HEK293 (cell line): ENCODE results near the gene ITGAX.

ENCODE experiments used
- EGR2 ChIP-seq: fragments of 450-650 bp; formaldehyde crosslinking; IDR thresholded peaks from 2 replicates; pipeline ENCODE4 v1.5.1; 2016; ENCODE audit warnings: low read depth, missing biosample characterization, missing genetic modification characterization
- SETDB1 ChIP-seq: IDR thresholded peaks from one replicate; pipeline ENCODE4 v1.6.1; 2017; ENCODE audit warnings: mild to moderate bottlenecking, low read length, moderate library complexity, mixed read lengths; ENCODE audit not compliant: insufficient read length
- ZFP3 ChIP-seq: fragments of 450-650 bp; formaldehyde crosslinking; IDR thresholded peaks from 2 replicates; pipeline ENCODE4 v1.5.1; 2016; ENCODE audit warnings: low read depth, missing biosample characterization, missing genetic modification characterization
- ZNF449 ChIP-seq: fragments of 450-650 bp; formaldehyde crosslinking; IDR thresholded peaks from 2 replicates; pipeline ENCODE4 v1.5.1; 2017; ENCODE audit warnings: missing biosample characterization, mild to moderate bottlenecking, missing genetic modification characterization, moderate library complexity
- ZNF529 ChIP-seq: fragments of 450-650 bp; formaldehyde crosslinking; IDR thresholded peaks from 2 replicates; pipeline ENCODE4 v1.5.1; 2017; ENCODE audit warnings: missing genetic modification characterization, missing biosample characterization; ENCODE audit not compliant: insufficient replicate concordance
- ZNF791 ChIP-seq: fragments of 450-650 bp; formaldehyde crosslinking; IDR thresholded peaks from 2 replicates; pipeline ENCODE4 v1.5.1; 2016; ENCODE audit warnings: missing biosample characterization, missing genetic modification characterization
- TF ChIP-seq, protein P1 (sequence below): fragments of 450-650 bp; formaldehyde crosslinking; IDR thresholded peaks from 2 replicates; pipeline ENCODE4 v1.5.1; 2017; ENCODE audit warnings: missing biosample characterization, missing genetic modification characterization
- TF ChIP-seq, protein P2 (sequence below): fragments of 450-650 bp; formaldehyde crosslinking; IDR thresholded peaks from 2 replicates; pipeline ENCODE4 v1.5.1; 2016; ENCODE audit warnings: missing biosample characterization, missing genetic modification characterization

DNA sequence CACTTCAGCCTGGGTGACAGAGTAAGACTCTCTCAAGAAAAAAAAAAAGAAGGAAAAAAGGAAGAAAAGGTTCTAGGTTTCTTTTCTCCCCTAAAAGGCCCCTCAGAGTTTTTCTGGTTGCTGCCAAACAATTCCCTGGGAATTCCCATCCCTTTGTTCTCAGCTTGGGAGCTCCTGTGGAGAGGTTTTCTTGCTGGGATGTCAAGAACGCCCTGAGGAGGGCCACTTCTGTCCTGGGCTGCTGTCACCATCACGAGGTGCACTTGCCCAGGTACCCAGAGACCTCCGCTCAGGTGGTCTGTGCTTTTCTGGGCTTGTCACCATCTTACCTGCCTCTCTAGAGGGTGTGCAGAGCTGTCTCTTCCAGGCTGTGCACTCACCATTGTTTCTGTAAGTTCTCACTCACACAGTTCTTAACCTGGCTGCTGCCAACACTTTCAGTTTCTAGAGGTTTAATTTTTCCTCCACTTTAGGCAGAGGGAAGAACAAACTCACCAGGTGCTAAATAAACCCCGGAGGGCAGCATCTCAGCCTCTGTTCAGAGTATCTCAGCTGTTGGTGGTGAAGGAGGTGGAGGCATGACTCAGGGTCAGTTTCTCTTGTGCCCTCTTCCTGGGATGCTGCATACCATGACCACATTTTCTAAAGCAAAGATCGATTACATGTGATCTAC lies 75.5 kb downstream of the ITGAX start:
- TF ChIP-seq ZFP3 (no peak), ZNF449 (no peak), SETDB1 (no peak), EGR2 (tag by site-specific recombination) (no peak), ZNF791 (tag by site-specific recombination) (no peak), ZNF529 (tag by site-specific recombination) (no peak)
- TF ChIP-seq, protein P1, sequence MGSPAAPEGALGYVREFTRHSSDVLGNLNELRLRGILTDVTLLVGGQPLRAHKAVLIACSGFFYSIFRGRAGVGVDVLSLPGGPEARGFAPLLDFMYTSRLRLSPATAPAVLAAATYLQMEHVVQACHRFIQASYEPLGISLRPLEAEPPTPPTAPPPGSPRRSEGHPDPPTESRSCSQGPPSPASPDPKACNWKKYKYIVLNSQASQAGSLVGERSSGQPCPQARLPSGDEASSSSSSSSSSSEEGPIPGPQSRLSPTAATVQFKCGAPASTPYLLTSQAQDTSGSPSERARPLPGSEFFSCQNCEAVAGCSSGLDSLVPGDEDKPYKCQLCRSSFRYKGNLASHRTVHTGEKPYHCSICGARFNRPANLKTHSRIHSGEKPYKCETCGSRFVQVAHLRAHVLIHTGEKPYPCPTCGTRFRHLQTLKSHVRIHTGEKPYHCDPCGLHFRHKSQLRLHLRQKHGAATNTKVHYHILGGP (tag by site-specific recombination), result no peak
- TF ChIP-seq, protein P2, sequence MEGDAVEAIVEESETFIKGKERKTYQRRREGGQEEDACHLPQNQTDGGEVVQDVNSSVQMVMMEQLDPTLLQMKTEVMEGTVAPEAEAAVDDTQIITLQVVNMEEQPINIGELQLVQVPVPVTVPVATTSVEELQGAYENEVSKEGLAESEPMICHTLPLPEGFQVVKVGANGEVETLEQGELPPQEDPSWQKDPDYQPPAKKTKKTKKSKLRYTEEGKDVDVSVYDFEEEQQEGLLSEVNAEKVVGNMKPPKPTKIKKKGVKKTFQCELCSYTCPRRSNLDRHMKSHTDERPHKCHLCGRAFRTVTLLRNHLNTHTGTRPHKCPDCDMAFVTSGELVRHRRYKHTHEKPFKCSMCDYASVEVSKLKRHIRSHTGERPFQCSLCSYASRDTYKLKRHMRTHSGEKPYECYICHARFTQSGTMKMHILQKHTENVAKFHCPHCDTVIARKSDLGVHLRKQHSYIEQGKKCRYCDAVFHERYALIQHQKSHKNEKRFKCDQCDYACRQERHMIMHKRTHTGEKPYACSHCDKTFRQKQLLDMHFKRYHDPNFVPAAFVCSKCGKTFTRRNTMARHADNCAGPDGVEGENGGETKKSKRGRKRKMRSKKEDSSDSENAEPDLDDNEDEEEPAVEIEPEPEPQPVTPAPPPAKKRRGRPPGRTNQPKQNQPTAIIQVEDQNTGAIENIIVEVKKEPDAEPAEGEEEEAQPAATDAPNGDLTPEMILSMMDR, result no peak
